Upper lobe of left lung (tissue), 6 donors: ENCODE results near the gene ACAA2. TPM values are rescaled to one million over a fixed set of nuclear protein-coding genes. Genes with fewer than 3 reads are reported as not detected.

Source experiments
- ATAC-seq, 2 donors: fragments of 200-7000 bp; cut with Tn5 transposase; one replicate each; pipeline ENCODE4 v1.9.1; 2022; ENCODE audit warnings: mild to moderate bottlenecking in 2 of 2, moderate library complexity in 2 of 2; ENCODE audit not compliant: low FRiP score in 2 of 2
- DNase-seq, 2 donors: peaks; one replicate each; pipeline ENCODE4 v3.0.0-alpha.2; 2019 to 2020
- H3K27ac ChIP-seq, 4 donors: fragments of 200-600 bp; sonication (generic); one replicate each; pipeline ENCODE4 v1.5.1; 2016 to 2019
- H3K27me3 ChIP-seq, 4 donors: fragments of 200-600 bp; sonication (generic); one replicate each; pipeline ENCODE4 v1.5.1; 2017 to 2019
- H3K36me3 ChIP-seq, 4 donors: fragments of 200-600 bp; sonication (generic); one replicate each; pipeline ENCODE4 v1.5.1; 2016 to 2019
- H3K4me1 ChIP-seq, 4 donors: fragments of 200-600 bp; sonication (generic); one replicate each; pipeline ENCODE4 v1.5.1; 2018 to 2019
- H3K4me3 ChIP-seq, 4 donors: fragments of 200-600 bp; sonication (generic); one replicate each; pipeline ENCODE4 v1.5.1; 2017 to 2019; ENCODE audit warnings: mild to moderate bottlenecking in 2 of 4, moderate library complexity in 1 of 4
- H3K9me3 ChIP-seq, 4 donors: fragments of 200-600 bp; sonication (generic); one replicate each; pipeline ENCODE4 v1.5.1; 2018 to 2019
- EP300 ChIP-seq, 4 donors: sonication (generic); formaldehyde crosslinking; IDR thresholded peaks; one replicate each; pipeline ENCODE4 v1.5.1; 2017; ENCODE audit warnings: antibody characterized with exemption in 4 of 4, control low read depth in 2 of 4
- POLR2A ChIP-seq, 4 donors: fragments of 450-650 bp; IDR thresholded peaks; one replicate each; pipeline ENCODE4 v1.5.1; 2016 to 2017; ENCODE audit warnings: antibody characterized with exemption in 4 of 4, mild to moderate bottlenecking in 2 of 4
- POLR2AphosphoS5 ChIP-seq, 2 donors: sonication (generic); formaldehyde crosslinking; IDR thresholded peaks; one replicate each; pipeline ENCODE4 v1.5.1; 2017; ENCODE audit warnings: antibody characterized with exemption in 2 of 2
- WGBS, 2 donors: methylation state at CpG; one replicate each; pipeline ENCODE4 v1.1.5; 2017 to 2018; 5-methylcytosine and 5-hydroxymethylcytosine counted together
- total RNA-seq, 6 donors: library from RNA; depleted of rRNA in 4 of 6; stranded (reverse); fragments of >200 nt in 4 of 6; gene quantifications; one replicate each; pipeline versions ENCODE4 v1.1.0 to v1.2.1, GENCODE V29; 2016 to 2021
- TF ChIP-seq, protein P1 (sequence below), 6 experiments: fragments of 450-650 bp in 4 of 6; fragments of 200-600 bp in 2 of 6; sonication (generic) in 2 of 6; IDR thresholded peaks; one replicate each; pipeline ENCODE4 v1.5.1; 2016 to 2019; ENCODE audit warnings: antibody characterized with exemption in 6 of 6
- donor health status: DM: no; HTN: no; CAD: no; lungs with moderate emphysema.
- donor health status: DM: no; HTN: yes; CAD: no; lungs with severe emphysema.

Gene ACAA2
- total RNA-seq, 6 donors from 2014 or later: 23.7 to 93.9 (median 69.8) TPM

DNA sequence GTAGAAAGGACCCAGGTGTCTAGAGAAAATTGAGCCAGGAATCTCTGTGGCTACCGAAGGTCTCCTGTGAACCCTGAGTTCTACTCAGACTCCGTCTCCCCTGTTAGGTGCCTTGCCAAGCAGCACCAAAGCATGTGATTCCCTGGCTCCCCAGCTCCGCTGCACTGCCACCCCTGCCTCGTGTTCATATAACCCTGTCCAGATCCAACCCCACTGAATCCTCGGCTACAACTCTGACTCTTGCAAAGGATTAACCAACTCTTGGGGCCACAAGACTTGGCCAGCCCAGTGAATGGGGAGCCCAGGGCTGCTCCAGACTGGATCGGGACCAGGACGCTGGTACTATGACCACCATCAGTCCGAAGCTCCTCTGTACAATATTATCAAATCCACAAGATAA lies 37.3 kb upstream of the ACAA2 start:
- Histone ChIP-seq H3K9me3 (no peaks in the 10 kb centered on the region), H3K36me3 (no peaks in the 10 kb centered on the region), H3K27me3 (no peaks in the 10 kb centered on the region), H3K4me1 (peaks cover 0 to 7% (median 3%) of the 10 kb centered on the region in 4 donors), H3K27ac (no peak overlapping the region), H3K4me3 (no peak overlapping the region)
- ATAC-seq (no peak), DNase-seq (no peak)
- TF ChIP-seq, protein P1, sequence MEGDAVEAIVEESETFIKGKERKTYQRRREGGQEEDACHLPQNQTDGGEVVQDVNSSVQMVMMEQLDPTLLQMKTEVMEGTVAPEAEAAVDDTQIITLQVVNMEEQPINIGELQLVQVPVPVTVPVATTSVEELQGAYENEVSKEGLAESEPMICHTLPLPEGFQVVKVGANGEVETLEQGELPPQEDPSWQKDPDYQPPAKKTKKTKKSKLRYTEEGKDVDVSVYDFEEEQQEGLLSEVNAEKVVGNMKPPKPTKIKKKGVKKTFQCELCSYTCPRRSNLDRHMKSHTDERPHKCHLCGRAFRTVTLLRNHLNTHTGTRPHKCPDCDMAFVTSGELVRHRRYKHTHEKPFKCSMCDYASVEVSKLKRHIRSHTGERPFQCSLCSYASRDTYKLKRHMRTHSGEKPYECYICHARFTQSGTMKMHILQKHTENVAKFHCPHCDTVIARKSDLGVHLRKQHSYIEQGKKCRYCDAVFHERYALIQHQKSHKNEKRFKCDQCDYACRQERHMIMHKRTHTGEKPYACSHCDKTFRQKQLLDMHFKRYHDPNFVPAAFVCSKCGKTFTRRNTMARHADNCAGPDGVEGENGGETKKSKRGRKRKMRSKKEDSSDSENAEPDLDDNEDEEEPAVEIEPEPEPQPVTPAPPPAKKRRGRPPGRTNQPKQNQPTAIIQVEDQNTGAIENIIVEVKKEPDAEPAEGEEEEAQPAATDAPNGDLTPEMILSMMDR (IDR thresholded peaks at IDR 0.05): no peak
- TF ChIP-seq EP300 (IDR thresholded peaks at IDR 0.05): no peak
- WGBS, 2 donors: 91 to 93% methylated on average over 8 of the region's 8 CpGs

DNA sequence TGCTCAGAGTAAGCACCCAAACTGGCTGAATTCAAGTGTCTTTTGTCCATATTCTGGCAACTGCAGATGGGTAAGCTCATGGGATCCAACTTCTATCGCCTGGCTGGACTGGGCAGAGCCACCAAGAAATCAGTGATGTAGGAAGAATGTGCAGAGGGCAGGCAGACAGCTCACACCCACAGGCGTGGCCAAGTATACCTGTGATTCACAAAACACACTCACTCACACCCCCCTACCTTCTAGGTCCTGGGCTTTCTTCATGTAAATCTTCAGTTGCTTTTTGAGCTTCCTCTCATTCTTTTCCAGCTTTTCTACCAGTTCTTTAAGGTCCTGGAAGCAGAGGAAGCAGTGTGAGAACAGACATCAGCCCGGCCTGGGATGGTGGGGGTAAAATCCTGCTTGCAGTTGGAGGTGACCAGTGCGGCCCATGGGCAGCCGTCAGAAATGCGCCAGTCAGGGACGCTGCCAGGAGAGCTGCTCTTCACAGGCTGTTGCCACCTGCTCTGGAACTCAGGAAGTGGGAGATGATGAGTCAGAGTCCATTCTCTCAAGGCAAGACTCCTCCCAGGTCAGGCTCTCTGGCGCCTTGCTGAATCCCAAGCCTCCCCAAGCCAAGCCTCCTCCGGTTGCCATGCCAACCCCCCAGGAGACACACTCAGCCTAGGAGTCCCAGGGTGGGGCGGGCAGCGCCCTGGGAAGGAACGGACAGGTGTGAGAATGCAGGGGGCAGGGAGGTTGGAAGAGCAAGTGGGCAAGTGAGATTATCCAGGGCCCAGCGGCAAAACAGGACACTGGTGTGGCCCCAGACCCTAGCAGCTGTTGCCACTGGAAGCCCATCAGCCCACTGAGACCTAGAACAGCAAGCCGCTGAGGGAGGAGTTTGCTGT lies 36.2 kb upstream of the ACAA2 start:
- Histone ChIP-seq H3K36me3 (no peaks in the 10 kb centered on the region), H3K9me3 (no peaks in the 10 kb centered on the region), H3K4me3 (no peak overlapping the region), H3K4me1 (peaks cover 0 to 7% (median 3%) of the 10 kb centered on the region in 4 donors), H3K27ac (peak overlapping the region in 1 of 4 donors; percentile 33), H3K27me3 (no peaks in the 10 kb centered on the region)
- DNase-seq (peak; percentile 71 to 77), ATAC-seq (peak; percentile 61 to 86)
- WGBS, 2 donors: 48 to 53% methylated on average over 11 to 14 of the region's 14 CpGs
- TF ChIP-seq POLR2A (IDR thresholded peaks at IDR 0.05) (no peak), POLR2AphosphoS5 (IDR thresholded peaks at IDR 0.05) (peak in 1 of 2 donors; percentile 40)

DNA sequence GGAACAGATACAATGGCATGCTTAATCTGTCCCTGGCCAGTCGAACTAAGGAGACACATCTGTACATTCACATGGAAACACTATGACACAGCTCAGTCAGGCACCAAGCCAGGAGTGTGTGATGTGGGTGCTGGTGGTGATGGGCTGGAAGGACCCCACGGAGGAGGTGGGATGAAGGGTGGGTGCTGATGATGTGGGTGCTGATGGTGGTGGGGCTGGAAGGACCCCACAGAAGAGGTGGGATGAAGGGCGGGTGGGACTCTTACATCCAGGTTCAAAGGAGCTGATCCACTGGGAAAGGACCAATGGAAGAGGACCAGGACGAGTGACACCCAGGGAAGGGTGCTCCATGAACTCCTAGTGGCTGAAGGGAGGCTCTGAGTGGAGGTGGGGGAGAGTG lies 34.8 kb upstream of the ACAA2 start:
- Histone ChIP-seq H3K9me3 (no peaks in the 10 kb centered on the region), H3K36me3 (no peaks in the 10 kb centered on the region), H3K27ac (peak overlapping the region in 1 of 4 donors; percentile 13), H3K4me1 (peaks cover 0 to 7% (median 3%) of the 10 kb centered on the region in 4 donors), H3K4me3 (no peak overlapping the region), H3K27me3 (no peaks in the 10 kb centered on the region)
- no peak for ATAC-seq
- TF ChIP-seq EP300 (IDR thresholded peaks at IDR 0.05) (no peak), POLR2A (IDR thresholded peaks at IDR 0.05) (no peak), POLR2AphosphoS5 (IDR thresholded peaks at IDR 0.05) (no peak)
- TF ChIP-seq, protein P1 (IDR thresholded peaks at IDR 0.05): no peak
- WGBS, 2 donors: 72 to 88% methylated on average over 4 of the region's 4 CpGs
- no peak for DNase-seq

DNA sequence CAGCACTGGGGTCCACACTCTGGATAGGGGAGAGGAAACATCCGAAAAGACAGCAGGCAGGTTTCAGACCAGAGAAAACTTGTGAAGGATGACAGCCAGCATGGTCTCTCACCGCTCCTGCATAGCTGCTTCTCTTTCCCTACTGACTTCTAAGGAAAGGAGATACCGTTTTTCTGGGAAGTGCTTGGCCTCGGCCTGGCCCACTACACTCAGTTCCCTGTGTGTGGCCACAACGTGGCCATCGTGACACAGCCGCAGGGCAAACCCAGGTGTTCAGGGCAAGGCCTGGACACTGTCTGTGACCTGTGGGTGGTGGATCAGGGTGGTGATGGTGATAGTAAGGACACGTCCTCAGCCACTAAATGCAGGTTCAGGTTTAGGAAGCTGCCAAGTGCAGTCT lies 34.2 kb upstream of the ACAA2 start:
- DNase-seq (no peak), ATAC-seq (no peak)
- Histone ChIP-seq H3K9me3 (no peaks in the 10 kb centered on the region), H3K27ac (no peak overlapping the region), H3K36me3 (no peaks in the 10 kb centered on the region), H3K4me3 (no peak overlapping the region), H3K27me3 (no peaks in the 10 kb centered on the region), H3K4me1 (peaks cover 0 to 7% (median 3%) of the 10 kb centered on the region in 4 donors)
- TF ChIP-seq POLR2AphosphoS5 (IDR thresholded peaks at IDR 0.05) (no peak), EP300 (IDR thresholded peaks at IDR 0.05) (no peak), POLR2A (IDR thresholded peaks at IDR 0.05) (no peak)
- TF ChIP-seq, protein P1 (IDR thresholded peaks at IDR 0.05): no peak
- 93 to 100% methylated on average over 4 to 8 of the region's 8 CpGs for WGBS, 2 donors

DNA sequence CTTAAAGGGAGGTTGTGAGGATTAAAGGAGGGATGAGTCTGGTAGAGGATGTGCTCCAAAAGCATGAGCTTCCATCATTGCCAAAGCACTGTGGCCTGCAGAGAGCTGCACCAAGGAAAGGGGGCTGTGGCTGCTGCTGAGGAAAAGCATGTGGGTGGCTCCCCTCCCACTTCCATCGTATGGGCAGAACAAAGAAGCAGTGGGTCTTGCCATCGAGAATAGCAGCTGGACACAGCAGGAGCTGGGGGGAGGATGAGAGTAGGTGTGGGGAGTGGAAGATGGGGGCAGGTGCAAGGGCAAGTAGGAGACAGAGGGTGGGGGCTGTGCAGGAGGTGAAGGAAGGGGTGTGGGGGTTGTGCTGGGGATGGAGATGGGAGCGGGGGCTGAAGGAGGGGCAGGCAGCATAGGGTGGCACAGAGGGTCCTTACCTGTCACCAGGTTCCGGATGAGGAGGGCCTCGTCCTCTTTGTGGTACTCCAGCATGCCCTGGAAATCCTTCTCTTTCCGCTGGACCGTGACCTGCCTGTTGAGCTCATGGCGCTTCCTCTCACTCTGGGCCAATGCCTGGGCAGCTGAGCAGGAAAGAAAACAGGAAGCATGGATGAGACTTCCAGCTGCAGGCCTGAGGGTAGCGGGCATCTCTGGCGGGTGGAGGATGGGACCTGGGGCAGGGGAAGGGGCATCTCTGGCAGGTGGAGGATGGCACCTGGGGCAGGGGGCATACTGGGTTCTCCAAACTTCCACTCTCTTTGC lies 33.6 kb upstream of the ACAA2 start:
- H3K27ac ChIP-seq: no peak overlapping the region
- TF ChIP-seq, protein P1 (IDR thresholded peaks at IDR 0.05): no peak
- no peak for TF ChIP-seq POLR2A (IDR thresholded peaks at IDR 0.05)
- TF ChIP-seq EP300 (IDR thresholded peaks at IDR 0.05): no peak
- no peak for TF ChIP-seq POLR2AphosphoS5 (IDR thresholded peaks at IDR 0.05)
- no peak for ATAC-seq
- no peaks in the 10 kb centered on the region for H3K27me3 ChIP-seq
- DNase-seq: no peak
- H3K4me1 ChIP-seq: peaks cover 0 to 7% (median 3%) of the 10 kb centered on the region in 4 donors
- no peak overlapping the region for H3K4me3 ChIP-seq
- WGBS, 2 donors: 65 to 78% methylated on average over 9 to 10 of the region's 10 CpGs
- no peaks in the 10 kb centered on the region for H3K36me3 ChIP-seq
- H3K9me3 ChIP-seq: no peaks in the 10 kb centered on the region
